C4-2B (cell line): Measurements from ENCODE around the gene DENND1A.

Source experiments
- ZFX ChIP-seq: fragments of 450-650 bp; IDR thresholded peaks from 2 replicates; pipeline ENCODE4 v1.6.1; 2017
- TF ChIP-seq, protein P1 (sequence below): fragments of 450-650 bp; conservative IDR thresholded peaks from 2 replicates; pipeline ENCODE4 v1.5.1; 2017; ENCODE audit warnings: mild to moderate bottlenecking

DNA sequence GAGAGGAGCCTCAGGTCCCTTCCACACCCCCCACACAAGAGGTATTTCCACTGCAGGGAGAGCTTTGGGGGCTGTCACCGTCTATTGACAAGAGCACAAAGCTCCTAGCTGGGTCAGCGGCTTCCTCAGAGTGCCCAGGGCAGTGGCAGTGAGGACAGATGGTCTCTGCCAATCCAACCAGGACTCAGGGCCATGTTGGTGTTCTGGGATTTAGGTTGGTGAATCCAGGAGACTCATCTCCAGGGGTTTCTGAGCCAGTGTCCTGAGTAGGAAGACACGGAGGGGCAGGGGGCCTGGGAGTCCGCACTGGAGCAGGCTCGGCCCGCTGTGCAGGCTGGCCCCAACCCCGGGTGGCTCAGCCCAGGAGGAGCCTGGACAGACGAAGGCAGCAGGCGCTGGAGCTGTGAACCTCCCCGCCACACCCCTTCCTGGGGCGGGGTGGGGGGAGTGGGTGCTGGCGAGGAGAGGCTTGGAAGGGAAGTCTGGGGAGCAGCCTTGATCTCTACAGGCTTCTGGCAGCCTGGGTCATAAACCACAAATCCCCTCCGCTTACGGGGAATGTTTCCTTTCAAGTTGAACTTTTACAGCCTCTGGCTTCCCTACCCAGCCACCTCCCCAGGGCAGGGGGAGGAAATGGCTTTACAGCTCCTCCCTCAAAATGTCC, 554.3 kb downstream of the DENND1A start:
- TF ChIP-seq, protein P1, sequence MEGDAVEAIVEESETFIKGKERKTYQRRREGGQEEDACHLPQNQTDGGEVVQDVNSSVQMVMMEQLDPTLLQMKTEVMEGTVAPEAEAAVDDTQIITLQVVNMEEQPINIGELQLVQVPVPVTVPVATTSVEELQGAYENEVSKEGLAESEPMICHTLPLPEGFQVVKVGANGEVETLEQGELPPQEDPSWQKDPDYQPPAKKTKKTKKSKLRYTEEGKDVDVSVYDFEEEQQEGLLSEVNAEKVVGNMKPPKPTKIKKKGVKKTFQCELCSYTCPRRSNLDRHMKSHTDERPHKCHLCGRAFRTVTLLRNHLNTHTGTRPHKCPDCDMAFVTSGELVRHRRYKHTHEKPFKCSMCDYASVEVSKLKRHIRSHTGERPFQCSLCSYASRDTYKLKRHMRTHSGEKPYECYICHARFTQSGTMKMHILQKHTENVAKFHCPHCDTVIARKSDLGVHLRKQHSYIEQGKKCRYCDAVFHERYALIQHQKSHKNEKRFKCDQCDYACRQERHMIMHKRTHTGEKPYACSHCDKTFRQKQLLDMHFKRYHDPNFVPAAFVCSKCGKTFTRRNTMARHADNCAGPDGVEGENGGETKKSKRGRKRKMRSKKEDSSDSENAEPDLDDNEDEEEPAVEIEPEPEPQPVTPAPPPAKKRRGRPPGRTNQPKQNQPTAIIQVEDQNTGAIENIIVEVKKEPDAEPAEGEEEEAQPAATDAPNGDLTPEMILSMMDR, result no peak
- TF ChIP-seq ZFX, result no peak
